NCI-H748 treated with DMSO at 0.1 percent for 48 hours (cell line): ENCODE data around the gene PLCB2.

Source experiments
- DNase-seq: peaks from one replicate; lab custom pipeline; 2025; lab: John Stamatoyannopoulos, UW

PLCB2 gene, protein sequence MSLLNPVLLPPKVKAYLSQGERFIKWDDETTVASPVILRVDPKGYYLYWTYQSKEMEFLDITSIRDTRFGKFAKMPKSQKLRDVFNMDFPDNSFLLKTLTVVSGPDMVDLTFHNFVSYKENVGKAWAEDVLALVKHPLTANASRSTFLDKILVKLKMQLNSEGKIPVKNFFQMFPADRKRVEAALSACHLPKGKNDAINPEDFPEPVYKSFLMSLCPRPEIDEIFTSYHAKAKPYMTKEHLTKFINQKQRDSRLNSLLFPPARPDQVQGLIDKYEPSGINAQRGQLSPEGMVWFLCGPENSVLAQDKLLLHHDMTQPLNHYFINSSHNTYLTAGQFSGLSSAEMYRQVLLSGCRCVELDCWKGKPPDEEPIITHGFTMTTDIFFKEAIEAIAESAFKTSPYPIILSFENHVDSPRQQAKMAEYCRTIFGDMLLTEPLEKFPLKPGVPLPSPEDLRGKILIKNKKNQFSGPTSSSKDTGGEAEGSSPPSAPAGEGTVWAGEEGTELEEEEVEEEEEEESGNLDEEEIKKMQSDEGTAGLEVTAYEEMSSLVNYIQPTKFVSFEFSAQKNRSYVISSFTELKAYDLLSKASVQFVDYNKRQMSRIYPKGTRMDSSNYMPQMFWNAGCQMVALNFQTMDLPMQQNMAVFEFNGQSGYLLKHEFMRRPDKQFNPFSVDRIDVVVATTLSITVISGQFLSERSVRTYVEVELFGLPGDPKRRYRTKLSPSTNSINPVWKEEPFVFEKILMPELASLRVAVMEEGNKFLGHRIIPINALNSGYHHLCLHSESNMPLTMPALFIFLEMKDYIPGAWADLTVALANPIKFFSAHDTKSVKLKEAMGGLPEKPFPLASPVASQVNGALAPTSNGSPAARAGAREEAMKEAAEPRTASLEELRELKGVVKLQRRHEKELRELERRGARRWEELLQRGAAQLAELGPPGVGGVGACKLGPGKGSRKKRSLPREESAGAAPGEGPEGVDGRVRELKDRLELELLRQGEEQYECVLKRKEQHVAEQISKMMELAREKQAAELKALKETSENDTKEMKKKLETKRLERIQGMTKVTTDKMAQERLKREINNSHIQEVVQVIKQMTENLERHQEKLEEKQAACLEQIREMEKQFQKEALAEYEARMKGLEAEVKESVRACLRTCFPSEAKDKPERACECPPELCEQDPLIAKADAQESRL

DNA sequence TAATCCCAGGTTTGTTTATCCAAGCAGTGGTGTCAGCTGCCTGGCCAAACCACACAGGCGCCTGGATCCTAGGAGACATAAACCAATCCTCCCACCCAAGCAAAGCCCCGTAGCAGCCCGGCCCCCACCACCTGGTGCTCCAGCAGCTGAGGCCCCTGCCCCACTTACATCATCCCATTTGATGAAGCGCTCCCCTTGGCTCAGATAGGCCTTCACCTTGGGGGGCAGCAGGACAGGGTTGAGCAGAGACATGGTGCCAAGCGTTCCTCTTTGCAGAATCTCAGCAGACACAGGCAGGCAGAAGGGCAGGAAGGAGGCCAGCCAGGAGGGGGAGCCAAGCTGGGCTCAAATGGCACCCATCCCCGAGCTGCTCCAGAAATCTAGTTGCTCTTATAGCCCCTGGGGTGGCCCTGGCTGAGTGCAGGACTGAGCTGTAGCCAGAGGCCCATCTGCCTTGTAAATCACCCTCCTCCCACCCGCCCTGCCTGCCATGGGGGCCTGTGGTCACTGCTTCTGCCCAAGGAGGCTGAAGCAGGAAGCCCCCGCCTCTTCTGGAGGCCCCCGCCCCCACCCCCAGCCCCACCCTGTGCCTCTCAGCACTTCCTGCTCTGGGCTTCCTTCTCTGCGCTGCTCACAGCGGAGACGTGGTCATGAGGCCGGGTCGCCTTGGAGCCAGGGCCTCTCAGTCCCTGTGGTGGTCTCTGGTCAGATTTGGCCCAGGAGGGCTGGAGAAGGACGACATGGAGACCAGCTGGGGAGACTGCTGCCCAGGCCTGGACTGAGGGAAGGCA lies at the start of gene PLCB2:
PLCB2 (minus strand) TSS at position 515 of the 791 bp plus-strand sequence; CDS start at position 252, 263 bp downstream.
- DNase-seq: no peak

DNA sequence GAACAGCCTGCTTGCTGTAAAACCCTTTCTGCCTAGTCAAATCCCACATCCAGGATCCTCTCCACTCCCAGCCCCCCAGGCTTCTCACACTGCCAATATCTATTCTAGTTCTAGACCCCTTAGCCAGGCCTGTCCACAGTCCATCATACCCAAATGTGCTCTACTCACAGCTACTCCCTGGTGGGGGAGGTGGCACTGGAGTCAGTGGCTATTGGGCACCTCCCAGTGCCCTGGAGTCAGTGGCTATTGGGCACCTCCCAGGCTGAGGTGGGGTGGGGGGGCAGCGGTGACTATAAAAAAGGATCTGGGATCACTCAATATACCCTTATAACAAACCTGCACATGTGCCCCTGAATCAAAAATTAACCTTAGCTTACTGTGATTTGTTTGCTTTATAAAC lies 49.5 kb upstream of the PLCB2 start:
- DNase-seq: no peak

DNA sequence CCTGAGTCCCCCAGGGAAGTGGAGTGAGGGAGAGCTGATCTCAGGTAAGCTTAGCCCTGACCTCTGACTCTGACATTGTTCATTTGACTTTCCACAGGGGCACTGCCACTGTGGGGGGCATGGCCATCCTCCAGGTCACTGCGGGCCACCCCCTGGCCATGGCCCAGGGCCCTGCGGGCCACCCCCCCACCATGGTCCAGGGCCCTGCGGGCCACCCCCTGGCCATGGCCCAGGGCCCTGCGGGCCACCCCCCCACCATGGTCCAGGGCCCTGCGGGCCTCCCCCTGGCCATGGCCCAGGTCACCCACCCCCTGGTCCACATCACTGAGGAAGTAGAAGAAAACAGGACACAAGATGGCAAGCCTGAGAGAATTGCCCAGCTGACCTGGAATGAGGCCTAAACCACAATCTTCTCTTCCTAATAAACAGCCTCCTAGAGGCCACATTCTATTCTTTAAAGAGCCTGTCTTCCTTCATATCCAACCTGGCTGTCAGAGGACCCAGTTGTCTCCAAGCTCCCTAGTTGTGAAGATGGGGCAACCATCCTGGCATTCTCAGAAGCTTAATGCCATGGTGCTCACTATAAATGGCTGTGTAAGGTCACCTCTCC lies 48.3 kb upstream of the PLCB2 start:
- no peak for DNase-seq

DNA sequence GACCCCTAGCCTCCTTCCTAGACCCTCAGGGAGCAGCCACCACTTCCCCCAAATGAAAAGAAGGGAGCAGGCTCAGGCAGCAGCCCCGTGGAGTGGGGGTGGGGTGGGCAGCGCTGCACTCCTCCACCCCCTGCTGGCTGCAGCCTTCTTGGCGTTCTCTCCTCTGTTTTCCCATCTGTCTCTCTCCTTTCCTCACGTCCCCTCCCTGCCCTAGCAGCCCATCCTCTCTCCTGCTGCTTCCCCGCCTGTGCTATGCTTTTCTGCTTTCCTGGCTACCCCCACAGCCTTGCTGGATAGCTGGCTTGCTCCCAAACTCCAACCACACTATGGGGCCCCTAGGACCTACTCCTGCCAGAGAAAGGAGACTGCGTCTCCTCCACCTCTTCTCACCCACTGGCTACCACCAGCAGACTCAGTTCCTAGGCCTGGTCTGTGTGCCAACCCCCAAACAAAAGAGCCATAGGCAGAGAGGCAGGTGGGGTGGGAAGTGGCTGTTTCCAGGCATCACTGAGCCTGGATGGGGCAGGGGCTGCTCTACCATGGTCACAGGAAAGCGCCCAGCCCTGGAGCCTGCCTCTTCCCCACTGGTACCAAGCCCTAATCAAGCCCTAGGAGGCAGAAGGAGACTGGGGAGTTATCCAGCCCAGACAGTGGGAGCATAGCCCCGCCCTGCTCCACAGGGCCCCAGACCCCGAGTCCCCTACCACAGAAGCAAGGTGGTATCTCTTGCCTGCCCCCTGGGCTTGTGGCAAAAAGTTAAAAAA lies 46.9 kb upstream of the PLCB2 start:
- DNase-seq: no peak

DNA sequence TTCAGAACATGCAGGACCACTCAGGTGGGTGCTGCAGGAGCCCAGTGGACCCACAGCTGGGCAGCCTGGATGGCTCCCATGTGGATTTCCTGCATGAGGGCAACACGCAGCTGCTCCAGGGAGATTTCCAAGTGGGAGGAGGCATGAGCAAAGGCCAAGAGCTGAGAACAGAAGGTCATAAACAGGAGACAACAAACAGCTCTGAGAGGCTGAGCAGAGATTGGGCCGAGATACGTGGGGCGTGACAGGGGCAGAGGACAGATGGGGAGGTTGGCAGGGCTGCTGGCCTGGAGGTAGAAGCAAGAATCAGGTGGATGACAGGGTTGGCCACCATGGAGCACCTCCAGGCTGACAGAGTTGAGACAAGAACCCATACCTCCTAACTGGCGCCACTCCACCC lies 46.0 kb upstream of the PLCB2 start:
- no peak for DNase-seq

DNA sequence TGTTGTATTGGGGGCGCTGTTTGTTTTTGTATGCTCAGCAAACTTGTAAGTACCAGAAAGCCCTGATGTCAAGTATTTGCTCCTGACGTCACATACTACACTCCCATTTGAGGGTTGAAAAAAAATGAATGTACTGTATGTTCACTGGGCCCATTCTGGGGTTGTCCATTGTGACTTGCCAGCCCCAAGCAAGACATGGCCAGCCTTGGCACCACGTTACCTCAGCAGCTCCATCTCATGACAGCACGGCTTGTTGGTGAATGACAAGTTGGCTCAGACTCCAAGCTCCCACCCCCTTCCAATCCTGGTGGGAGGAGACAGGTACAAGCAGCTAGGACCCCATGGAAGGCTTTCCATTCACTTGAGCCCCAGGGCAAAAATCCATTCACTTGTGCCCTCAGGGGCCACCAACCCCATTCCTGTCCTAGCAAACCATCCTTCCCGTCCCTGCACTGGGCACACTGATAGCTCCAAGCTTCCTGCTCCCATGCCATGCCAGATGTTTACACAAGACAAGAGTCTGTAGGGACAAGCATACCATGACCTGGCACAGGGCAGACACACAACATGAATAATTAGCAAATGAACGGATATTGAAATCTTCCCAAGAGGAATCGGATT lies 44.7 kb upstream of the PLCB2 start:
- DNase-seq: no peak

DNA sequence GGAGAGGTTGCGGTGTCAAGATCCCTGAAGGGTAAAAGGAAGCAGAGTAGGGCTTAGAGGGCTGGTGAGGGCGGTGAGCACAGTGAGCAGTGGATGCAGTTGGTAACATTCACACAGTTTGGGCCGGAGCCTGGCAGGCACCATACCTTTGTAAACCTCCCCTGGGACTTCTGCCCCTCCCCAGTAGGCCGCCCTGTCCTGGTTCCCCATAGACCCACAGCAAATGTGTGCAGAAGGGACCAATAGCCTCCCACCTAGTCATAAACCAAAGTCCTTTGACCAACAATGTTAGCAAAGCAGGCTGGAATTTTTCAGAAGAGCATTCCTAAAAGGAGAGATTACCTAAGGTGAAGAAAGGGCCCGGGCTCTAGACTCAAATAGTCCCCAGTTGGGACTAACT lies 41.4 kb upstream of the PLCB2 start:
- no peak for DNase-seq

DNA sequence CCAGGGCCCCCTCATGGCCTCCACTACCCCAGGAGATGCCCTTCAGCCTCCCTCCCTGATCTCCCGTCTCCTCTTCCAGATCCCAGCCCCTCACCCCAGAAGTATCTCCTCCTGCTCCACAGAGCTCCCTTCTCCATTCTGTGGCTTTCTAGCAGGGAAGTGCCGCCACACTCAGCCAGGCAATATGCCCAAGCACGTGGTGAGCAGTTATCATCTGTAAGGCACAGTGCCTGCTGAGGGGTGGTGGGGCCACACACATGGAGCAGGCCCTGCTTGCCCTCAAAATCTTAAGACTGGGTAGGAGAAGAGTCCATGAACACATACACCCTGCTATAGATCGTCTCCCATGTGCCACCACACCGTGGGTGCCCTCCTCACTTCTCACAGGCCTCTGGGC lies 40.7 kb upstream of the PLCB2 start:
- no peak for DNase-seq

DNA sequence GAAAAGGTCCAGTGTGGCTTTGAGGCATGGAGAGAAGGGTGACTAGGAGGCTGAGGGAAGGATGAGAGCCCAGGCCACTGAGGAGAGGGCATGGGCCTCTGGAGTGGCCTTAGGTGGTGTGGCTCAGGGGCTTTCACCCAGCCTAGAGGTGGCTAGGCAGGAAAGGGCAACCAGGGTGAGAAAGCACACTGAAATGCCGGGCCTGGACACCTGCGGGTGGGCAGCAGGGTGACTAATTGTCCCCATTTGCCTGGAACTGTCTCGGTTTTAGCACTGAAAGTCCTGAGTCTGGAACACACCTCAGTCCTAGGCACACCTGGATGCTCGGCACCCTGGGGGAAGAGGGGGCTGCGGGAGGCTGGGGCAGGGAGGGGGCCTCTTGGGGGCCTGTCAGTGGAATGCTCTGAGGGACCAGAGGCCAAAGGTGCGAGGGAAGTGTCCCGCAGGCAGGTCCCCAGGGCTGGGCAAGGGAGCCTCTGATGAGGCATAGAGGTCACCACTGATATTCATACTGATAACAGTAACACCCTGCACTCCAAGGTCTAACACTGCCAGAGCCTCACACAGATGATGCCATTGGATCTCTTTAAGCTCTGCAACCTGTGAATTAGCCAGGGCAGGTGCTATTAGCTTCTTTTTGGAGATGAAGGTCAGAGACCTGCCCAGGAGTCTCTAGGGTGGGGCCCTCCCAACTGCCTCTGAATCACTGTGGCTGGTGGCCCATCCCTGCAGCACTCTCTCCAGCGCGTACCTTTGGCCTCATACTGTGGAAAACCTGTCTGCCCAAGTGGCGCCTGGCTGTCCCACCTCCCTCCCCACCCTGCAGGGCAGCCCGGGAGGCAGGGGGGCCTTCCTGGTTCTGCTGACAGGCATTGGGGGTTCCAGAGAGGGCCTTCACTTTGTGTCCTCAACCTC lies 40.1 kb upstream of the PLCB2 start:
- no peak for DNase-seq

DNA sequence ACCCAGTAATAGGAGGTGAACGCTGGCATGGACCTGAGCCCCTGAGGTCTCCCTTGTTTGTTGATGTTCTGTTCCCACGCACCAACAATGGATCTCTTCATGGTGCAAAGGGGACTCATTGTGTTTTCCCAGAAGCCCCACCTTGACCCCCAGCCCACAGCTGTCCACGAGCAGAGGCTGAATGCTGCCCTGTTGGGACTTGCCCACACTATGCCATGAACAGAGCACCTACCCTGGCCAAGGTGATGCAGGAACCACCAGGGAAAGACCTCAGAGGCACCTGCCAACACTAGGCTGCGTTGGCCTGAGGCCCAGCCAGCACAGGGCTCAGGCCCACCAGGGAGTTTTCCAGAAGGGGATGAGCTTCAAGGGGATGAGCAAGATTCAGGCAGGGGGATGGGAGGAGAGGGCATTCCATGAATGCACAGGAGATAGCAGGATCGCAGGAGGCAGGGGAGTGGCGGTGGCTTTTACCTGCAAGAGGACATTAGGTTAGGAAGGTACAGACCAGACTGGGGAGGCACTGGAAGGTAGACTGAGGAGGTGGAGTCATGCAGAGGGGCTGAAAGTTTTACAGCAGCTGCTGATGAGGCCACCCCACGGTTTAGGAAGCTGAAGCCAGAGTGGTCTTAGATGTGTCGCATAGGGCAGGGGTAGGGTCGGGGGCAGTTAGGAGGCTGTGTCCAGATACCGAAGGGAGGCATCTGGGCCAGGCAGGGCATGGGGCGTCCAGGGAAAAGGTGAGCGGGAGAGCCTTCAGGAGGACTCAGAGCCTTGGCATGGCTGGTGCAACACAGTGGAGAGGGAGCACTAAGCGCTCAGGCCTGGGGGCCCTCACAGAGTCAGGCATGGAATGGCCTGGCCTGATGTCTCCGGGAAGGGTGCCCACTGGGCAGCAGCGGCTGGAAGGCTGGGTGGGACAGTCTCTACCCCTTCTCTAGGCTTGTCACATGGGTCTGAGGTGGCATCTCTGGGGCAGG lies 39.1 kb upstream of the PLCB2 start:
- no peak for DNase-seq

DNA sequence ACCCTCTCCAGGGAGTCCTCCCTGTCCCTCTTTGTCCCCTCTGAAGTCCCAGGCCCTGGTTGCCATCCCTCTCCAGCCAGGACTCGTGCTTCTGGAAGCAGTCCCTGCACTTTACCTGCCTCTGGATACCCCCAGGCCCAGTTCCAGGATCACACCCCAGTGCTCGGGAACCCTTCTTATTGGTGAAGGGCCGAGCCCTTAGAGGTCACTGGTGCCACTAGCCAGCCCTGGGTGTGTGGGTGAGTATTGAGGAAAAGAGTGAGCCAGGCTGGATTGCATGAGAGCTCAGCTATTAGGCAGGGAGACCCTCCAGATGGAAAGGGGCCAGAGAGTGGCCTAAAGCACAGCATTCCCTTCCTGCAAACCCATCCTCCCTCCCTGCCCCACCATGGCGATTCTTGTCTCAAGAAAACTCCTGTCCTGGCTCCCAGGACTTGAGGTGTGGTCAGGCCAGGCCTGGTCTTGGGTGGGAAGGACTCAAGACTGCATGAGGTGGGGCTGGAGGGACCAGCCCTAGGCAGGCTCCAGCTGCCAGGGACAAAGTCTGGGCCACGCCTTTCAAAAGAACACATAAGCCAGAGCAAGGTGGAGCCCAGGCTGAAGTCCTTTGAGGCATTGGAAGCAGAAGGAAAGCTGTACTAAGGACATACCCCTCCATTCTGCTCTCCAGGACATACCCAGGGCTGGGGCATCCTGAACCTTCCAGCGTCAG lies 38.3 kb upstream of the PLCB2 start:
- no peak for DNase-seq

DNA sequence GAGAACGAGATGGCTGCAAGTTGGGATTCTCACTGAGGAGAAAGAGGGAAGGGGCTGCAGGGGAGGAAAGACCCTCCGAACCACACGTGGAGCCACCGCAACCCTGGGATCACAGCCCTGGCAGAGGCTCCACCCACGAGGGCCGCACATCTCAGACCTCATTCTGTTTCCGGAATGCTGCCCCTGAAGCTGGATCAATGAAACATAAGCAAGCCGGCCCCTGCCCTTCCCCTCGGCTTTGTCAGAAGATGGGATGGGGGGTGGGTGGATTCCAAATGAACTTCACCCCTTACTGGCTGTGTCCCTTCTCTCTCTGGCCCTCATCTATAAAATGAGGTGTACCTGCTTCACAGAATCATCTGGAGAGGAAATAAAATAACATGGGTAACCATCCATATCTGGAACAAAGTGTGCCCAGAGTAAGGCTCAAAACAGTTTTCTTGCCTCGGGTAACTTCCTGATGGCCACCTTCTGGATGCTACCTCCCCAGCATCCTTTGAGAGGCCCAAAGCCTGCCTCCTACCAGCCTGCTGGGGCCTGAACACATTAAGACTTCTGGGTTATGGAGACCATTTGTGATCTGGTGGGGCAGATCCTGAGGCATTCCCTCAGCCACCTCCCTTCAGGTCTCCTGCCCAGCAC lies 37.6 kb upstream of the PLCB2 start:
- DNase-seq: no peak

DNA sequence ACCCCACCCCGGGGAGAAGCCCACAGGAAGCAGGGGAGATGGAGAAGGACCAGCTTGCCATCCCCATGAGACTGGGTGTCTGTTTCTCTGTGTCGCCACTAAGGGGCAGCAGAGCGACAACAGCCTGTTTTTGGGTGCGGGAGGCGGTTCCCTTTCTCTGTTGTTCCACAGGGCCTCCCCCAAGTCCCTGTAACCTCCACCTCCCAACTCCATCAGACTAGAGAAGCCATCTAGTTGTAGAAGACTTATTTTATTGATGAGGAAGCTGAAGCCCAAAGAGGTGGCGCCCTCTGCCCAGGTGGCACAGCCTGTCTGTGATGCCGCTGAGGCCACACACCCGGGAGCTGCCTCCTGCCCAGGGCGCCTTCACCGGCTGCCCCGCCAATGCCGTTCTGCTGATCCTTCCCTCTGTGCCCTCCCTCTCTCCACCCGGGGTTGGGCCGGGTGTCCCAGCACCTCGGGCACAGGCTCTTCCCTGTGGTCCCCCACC lies 36.9 kb upstream of the PLCB2 start:
- peak; percentile 8 for DNase-seq

DNA sequence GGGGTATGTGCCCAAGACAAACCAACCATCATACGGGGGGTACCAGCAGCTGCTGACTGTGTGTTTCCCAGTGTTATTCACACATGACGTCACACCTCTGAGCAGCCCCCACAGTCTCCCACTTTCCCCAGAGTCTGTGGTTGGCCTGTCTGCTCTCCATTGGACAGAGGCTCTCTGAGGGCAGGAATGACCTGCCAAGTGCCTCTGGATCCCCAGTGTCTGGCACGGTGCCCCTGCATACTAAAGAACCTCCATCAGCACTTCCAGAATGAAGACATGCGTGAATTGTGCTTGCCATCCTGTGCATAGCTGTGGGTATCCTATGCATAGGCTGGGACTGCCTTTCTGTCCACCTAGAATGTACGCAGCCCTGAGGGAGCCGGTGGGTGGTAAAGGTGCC lies 36.5 kb upstream of the PLCB2 start:
- DNase-seq: no peak

DNA sequence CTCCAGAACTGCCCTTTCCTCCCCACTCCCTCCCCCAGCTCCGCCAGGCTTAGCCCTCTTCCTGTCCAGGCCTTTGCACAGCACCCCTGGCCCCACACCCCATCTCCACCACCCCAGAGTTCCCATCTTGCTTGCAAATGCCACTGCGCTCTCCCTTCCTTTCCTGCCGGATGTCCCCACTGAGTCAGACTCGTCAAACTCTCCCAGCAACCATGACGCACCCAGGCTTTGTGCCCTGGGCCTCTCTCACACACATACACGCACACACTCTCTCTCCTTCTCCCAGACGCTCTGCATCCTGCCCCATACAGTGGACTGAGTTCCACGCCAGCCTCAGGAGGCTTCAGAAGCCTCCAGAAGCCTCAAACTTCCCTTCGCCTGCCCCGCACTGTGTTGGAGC lies 35.8 kb upstream of the PLCB2 start:
- DNase-seq: no peak
